HG03175 (cell line): ENCODE data around the gene DPH3.

Experiments
- ATAC-seq: cut with Tn5 transposase; IDR thresholded peaks from one replicate; pipeline ENCODE4 v1.9.1; 2021; ENCODE audit warnings: mild to moderate bottlenecking, moderate library complexity; ENCODE audit not compliant: unreplicated experiment

Gene DPH3

DNA sequence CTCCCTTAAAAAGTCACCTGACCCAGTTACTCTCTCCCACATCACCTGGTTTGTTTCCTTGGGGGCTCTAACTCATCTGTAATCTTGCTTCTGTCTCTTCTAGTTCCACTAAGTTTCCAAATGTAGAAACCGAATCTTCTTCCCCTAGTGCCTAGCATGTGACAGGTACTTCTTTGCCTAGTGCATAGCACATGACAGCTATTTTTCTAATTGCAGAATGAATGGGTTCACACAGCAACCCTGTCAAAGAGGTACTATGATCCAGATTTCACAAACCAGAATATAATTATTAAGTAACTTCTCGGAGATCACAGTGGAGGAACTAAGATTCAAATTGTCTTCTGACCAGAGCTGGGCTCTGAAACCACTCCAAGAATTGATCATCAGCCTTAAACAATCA is 7.4 kb downstream of the DPH3 start:
- ATAC-seq: no peak

DNA sequence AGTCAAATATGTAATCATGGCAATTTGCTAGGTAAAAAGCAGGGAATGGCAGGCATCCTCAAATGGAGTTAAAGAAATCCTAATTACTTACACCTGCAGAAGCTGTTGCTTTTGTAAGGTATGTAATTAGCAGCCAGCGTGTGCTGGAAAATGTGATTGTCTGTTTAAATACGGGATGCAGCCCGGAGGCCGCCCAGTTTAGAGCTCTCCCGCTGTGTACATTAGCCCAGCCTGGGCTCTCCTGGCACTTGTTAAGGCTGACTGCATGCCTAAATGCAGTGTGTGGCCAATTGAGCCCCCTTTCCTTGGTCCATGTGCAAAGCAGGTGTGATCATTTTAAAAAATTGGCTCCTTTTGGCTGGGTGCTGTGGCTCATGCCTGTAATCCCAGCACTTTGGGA is 9.0 kb downstream of the DPH3 start:
- ATAC-seq: no peak

DNA sequence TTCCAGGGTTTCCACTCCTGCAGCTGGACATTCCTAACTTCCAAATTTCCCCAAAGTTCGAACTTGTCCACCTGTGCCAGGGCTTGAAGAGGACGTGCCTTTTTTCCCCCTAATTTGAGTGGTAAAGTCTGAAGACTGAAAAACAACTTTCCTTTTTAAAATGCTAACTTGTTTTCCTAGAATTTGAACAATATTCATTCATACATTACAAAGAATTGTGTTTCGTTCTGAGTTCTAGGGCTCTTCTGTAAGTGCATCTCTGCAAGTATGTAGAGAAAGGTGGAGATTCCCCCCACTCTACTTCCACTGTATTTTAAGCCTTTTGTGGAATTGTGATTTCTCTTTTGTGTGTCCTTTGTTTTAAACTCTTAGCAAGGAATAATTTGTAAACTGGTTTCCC is 9.4 kb downstream of the DPH3 start:
- ATAC-seq: no peak

DNA sequence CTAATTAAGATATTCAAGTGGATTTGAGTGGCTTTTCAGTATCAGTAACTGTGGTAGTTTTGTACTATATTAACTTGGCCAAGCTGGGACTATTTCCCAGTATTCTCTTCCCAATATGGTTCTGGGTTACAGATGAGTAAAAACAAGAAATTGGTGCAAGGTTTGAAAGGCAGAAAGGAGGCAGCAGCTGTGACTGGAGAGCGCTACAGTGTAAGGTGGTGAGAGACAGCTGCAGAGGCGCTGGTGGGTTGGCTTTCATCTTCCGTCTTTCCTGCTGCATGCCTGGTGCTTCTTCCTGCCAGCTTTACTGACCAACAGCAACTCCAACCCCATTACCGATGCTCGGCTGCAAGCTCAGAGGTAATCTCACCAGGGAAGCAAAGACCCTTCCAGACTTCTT is 9.8 kb downstream of the DPH3 start:
- ATAC-seq: no peak

DNA sequence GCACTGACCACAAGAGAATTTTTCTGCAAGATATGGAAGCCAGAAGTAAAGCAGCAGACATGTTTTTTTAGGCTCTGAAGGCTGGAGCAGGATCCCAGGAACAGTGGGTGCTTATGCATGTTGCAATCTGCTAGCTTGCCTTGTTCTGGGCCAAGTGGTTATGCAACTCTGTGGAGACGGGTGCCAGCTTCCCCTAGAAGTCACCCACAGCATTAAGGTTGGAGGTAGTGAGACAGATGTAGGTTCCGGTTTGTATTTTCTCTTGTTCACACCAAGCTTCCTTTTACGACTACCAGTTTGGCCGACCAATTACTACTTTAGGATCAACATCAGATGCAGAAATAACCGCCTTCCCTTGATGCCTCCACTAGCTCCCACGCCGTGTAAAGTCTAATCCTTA is 11.1 kb downstream of the DPH3 start:
- ATAC-seq: no peak

GRCh38 chr3:16252988-16253387 is 11.8 kb downstream of the DPH3 start:
- no peak for ATAC-seq

DNA sequence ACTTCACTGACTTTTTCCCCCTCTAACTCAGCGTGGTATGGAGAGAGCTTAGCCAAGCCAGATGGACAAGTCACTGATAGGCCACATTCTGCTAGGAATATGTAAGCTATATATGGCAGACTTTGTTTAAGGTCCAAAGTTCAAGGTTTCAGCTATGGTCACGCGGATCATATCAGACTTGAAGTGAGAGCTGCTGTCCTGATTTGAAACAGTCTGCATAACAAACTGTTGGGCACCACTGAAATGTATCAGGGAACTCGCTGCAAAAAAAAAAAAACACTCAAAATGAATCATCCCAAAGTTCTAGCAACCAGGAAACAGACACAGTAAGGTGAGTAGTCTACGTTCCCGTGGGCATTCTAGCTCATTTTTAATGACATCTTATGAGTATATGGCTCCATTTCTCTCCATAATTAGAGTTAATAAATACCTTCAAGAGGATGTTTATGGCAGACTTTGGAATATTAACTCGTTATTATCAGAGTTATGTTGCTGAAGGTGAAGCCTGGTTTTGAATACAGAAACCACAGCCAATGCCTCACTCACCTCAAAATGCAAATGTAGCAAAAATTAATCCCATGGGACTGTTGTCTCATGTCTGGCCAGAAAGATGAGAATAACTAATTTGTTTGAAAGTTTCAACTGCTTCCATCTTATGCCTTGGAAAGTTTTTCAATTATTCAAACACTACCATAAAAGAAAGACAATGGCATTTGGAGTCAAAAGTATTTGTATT is 12.3 kb downstream of the DPH3 start:
- ATAC-seq: peak; percentile 54

DNA sequence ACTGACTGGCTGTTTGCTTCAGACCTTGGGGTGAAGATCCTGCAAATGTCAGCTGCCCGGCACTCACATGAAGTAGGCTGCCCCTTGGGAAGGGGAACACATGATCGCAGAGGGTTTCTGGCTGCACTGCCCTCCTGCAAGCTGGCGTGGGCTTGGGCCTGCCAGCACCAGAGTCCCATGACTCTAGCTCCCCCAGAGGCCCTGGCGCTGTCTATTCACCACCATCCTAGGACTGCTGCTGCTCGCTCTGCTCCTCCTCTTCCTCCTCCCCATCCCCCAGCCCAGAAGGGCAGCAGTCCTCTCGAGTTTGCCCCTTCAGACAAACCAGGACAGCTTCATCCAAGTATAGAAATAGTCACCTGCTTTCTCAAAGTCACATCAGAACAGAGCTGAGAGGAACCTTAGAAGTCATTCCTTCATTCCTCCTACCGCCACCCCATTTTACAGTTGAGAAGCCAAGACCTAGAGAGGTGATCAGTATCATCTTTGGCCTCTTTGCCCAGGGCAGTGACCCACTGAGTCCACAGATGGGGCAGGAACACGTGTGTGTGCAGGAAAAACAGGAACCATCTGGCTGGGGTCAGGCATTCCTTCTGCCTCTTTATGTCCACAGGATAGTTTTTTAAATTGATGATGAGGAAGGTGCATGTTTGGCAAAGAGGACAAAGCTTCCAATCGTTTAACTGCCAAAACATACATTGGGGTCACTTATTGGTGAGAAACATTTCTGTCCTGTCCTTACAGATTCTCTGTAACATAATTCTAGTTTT is 13.2 kb downstream of the DPH3 start:
- ATAC-seq: no peak

- ATAC-seq: no peak
Observed at GRCh38 chr3:16249886-16250285, 14.9 kb downstream of the DPH3 start.

DNA sequence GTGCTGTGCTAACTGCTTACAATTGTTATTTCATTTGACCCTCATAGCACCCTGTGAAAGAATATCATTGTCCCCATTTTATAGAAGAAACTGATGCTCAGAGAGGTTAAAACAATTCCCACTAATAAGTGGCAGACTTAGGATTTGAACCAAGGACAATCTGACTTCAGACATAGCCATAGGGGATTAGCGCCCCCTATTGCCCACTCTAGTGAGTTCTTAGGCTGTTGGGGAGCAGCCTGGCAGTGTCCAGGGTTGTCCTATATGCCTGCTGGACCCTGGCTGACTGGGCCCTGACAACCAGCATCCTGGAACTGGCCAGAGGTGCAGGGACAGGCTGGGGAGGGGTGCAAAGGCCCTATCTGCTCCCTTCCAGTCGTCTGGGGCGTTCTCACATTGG is 15.4 kb downstream of the DPH3 start:
- ATAC-seq: no peak

- ATAC-seq: no peak
Observed at GRCh38 chr3:16248556-16248955, 16.2 kb downstream of the DPH3 start.

DNA sequence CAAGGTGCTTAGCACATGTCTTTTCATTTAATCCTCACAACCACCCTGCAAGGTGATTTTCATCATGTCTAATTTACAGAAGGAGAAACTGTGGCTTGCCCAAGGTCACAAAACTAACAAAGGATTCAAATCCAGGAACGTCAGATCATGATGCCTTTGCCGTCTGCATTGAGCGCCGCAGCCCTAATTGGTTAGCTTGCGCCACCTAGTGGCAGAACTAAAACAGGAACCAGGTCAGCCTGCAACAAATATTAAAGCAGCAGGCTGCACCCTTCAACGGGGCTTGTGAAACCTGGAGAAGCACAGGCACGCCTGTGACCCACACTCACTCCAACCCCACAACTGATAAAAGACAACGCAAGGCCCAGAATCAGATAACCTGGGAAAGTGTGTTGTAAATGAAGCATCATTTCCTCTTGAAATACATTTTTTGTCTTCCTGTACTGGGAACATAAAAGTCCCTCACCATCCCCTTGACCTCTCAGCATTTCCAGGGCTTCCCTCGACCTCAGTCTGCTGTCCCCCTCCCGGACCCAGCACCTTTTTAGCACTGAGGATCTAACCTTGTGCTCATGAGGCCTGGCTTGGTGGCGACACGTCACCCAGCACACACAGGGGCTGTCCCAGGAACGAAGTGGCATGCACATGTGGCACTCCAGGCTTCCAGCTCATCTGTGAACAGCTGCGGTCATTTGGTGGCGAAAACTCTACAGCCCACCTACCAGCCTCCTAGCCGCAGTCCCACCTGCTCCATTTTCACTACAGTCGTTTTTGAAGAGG is 17.3 kb downstream of the DPH3 start:
- ATAC-seq: peak; percentile 77

DNA sequence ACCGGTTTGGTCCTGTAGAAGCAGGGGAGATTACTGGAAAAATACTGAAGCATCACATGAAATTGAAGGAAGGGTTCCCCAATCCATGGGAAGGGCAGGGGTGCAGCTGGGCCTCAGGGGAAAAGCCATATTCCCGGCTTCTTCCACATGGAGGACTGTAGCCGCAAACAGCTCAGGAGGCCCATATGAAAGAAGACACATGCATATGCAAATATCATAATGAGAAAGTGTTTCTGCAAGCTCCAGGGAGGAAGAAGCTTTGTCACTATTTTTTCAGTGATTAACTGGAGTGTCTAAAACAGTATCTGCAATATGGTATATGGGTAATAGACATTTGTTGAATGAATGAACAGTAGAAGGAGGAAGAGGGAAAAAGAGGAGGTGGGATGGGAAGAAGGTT is 19.1 kb downstream of the DPH3 start:
- ATAC-seq: no peak

DNA sequence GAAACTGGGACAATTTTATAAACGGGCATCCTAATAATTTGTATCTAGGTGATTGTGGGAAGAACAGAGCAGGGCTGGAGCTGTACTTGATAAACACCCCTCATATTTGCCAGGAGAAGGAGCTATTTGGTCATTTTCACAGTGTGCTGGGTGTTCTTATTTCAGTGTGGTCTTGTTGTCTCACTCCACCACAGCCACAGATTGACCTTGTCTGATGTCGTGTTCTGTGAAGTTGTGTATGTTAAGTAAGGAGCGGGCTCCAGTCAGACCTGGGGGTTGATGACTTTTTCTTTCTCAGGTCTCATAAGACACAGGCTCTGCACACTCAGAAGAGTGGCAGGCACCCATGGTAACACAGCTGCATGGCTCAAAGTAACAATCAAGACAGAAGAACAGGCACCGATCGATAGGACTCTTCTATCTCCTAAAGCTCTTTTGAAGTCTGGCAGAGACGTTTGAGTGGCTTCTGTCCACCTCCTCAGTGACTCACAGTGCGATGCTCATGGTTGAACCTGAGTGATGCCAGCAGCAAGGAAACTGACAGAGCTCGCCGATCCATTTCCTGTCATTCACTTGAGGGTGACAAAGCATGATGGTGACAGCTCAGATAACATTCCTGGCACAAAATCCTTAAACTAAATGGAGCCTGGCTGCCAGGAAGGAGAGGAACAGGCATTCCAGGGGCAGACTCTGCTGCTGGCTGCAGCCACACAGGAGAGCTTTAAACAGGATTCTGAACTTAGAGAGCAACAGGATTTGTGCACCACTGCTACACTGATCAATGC is 20.8 kb downstream of the DPH3 start:
- no peak for ATAC-seq

- no peak for ATAC-seq
Observed at GRCh38 chr3:16242177-16242576, 22.6 kb downstream of the DPH3 start.

GRCh38 chr3:16241225-16241624 is 23.5 kb downstream of the DPH3 start:
- ATAC-seq: no peak

DNA sequence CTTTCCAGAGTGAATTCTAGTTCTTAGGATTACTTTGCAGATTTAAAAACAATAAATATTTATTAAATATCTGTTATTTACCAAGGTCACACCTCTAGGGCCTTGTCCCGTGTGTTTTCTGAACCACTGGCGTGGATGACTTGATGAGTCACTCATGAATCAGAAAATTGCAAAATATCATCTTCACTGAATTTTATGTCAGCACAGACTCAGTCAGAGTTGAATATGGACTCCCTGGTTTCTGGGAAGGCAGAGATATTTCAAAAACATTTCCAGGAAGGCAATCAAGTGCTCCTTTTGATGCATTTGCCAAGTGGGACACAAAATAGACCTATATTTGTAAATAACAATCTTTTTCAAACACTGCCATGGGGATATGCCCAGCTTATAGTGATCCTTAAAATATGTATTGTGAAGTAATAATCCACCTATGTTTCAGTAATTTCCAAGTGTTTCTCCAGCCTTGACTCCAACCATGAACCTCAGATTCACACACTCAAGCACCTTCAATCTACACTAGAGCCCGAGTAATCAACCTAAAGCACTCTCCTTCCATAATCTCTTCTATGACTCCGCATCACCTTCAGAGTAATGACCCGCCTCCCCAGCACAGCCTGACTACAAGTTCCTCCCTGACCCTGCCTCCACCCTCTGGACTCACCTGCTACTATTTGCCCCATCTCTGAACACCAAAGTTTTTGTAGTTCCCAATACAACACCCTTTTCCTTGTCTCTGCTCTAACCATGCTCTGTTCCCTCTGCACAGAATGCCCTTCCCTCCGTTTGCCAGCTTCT is 24.3 kb downstream of the DPH3 start:
- ATAC-seq: no peak

GRCh38 chr3:16239780-16240179 is 25.0 kb downstream of the DPH3 start:
- no peak for ATAC-seq

DNA sequence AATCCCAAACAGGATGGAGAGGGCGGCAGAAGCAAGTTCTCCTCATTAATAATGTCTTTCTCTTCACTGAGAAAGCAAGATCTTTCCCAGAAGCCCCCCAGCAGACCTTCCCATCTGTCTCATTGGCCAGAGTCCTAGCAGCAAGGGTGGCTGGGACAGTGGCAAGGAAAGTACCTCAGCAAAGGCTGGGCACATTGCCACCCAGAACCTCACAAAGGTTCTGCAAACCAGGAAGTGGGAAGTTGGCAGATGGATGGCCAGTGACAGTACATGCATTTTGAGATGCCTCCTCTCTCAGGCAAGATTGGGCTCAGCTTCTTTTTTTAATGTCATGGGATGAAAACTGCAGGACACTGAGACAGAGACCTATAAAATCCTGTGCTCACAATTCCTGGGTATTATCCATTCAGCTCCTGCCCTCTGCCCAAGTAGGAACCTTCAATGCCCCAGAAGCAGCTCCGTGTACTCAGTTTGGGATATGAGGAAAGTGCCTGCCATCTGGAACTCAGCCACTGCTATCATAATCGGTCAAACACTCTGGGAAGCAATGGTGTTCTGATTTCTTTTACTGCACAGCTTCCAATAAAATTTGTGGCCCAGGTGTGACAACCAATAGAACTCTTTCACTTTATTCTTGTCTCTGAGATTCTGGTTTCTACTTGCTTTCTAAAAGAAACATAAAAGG is 25.5 kb downstream of the DPH3 start:
- ATAC-seq: no peak
